ENCODE results near the gene MICAL1. TPM values are rescaled to one million over a fixed set of nuclear protein-coding genes. Genes with fewer than 3 reads are reported as not detected.

The MICAL1 gene
- total and polyA plus RNA-seq, 12 donors, result 3.1 to 99.9 (median 10.4) TPM

GRCh38 chr6:109441069-109441816, 14.3 kb downstream of the MICAL1 start:
- peak; percentile 51 to 76 (median 52) for DNase-seq
- H3K27me3 ChIP-seq, result no peaks in the 10 kb centered on the region
- H3K4me3 ChIP-seq, result peak overlapping the region; percentile 9 to 83 (median 70)
- H3K36me3 ChIP-seq (replicated peaks in 1 of 2), result peaks cover 0 to 10% of the 10 kb centered on the region in 2 donors
- H3K4me1 ChIP-seq (replicated peaks in 1 of 2), result peaks cover 4 to 8% of the 10 kb centered on the region in 2 donors
- H3K9me3 ChIP-seq (replicated peaks in 1 of 3), result no peaks in the 10 kb centered on the region
- TF ChIP-seq POLR2A (IDR thresholded peaks at IDR 0.05) (no peak), CTCF (IDR thresholded peaks at IDR 0.05) (peak in 2 of 6 experiments; percentile 18 to 43)
- 3 to 6% (median 3%) methylated on average over 12 to 31 of the region's 31 CpGs for WGBS, 4 donors
- H3K27ac ChIP-seq, result peak overlapping the region in 4 of 5 donors; percentile 38 to 77 (median 60)
- intact Hi-C loops (cut with DNase I), result no loop called here

- TF ChIP-seq POLR2A (IDR thresholded peaks at IDR 0.05), result peak in 1 of 2 donors; percentile 30
- TF ChIP-seq CTCF (IDR thresholded peaks at IDR 0.05), result peak in 2 of 6 experiments; percentile 12 to 40
- peaks cover 4 to 8% of the 10 kb centered on the region in 2 donors for H3K4me1 ChIP-seq (replicated peaks in 1 of 2)
- H3K4me3 ChIP-seq, result peak within 1 kb of the TSS; percentile 9 to 83 (median 70)
- H3K27ac ChIP-seq, result peak within 1 kb of the TSS in 4 of 5 donors; percentile 38 to 77 (median 60)
- 0% methylated on average over 6 to 102 of the region's 102 CpGs for WGBS, 4 donors
- peaks cover 0 to 9% of the 10 kb centered on the region in 2 donors for H3K36me3 ChIP-seq (replicated peaks in 1 of 2)
- no peaks in the 10 kb centered on the region for H3K9me3 ChIP-seq (replicated peaks in 1 of 3)
- peak; percentile 78 to 90 (median 84) for DNase-seq
- no peaks in the 10 kb centered on the region for H3K27me3 ChIP-seq
- intact Hi-C loops (cut with DNase I), result no loop called here
Observed at GRCh38 chr6:109440331-109441068, 15.1 kb downstream of the MICAL1 start, which contains the start of the genes PPIL6 and SMPD2. Gene PPIL6 (minus strand): TSS chr6:109440628. CDS start chr6:109440590, 38 bp downstream. Gene SMPD2 (plus strand): TSS chr6:109440724. CDS start chr6:109441122, 398 bp downstream.

GRCh38 chr6:109436041-109436440, 19.5 kb downstream of the MICAL1 start:
- H3K36me3 ChIP-seq (replicated peaks in 1 of 2), result no peaks in the 10 kb centered on the region
- no peak overlapping the region for H3K4me3 ChIP-seq
- no peak overlapping the region for H3K27ac ChIP-seq
- no peak for TF ChIP-seq CTCF (IDR thresholded peaks at IDR 0.05)
- no peak for TF ChIP-seq POLR2A (IDR thresholded peaks at IDR 0.05)
- no peaks in the 10 kb centered on the region for H3K4me1 ChIP-seq (replicated peaks in 1 of 2)
- 89 to 97% (median 96%) methylated on average over 5 of the region's 5 CpGs for WGBS, 4 donors
- H3K9me3 ChIP-seq (replicated peaks in 1 of 3), result no peaks in the 10 kb centered on the region
- intact Hi-C loops (cut with DNase I), result no loop called here
- no peaks in the 10 kb centered on the region for H3K27me3 ChIP-seq
- DNase-seq, result no peak

DNA sequence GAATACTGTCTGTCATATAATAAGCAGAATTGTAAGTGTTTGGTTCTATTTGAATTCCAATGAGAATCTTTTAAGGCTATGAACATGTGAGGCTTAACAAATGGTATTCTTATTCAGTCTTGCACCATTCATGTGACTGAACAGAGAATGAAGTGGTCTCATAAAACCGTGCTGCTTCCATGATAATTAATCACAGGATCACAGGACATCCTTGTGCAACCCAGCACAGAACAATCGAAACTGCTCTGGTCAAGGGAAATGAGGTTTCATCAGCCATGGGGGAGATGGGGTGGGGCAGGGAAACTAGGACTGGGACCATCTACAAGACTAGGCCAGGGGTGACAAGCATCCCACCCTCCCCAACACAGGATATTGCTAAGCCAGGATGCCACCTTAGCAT, 21.1 kb downstream of the MICAL1 start:
- Histone ChIP-seq H3K4me1 (replicated peaks in 1 of 2) (no peaks in the 10 kb centered on the region), H3K27ac (no peak overlapping the region), H3K27me3 (no peaks in the 10 kb centered on the region), H3K4me3 (no peak overlapping the region), H3K9me3 (replicated peaks in 1 of 3) (no peaks in the 10 kb centered on the region), H3K36me3 (replicated peaks in 1 of 2) (no peaks in the 10 kb centered on the region)
- no peak for DNase-seq
- 43 to 50% (median 47%) methylated on average over 2 of the region's 2 CpGs for WGBS, 4 donors
- TF ChIP-seq POLR2A (IDR thresholded peaks at IDR 0.05), result no peak
- TF ChIP-seq CTCF (IDR thresholded peaks at IDR 0.05), result no peak
- intact Hi-C loops (cut with DNase I), result no loop called here

All from adrenal gland (tissue), 12 donors.